ENCODE data around the gene TMCO2.

- TF ChIP-seq GATA2 (IDR thresholded peaks at IDR 0.05; ENCODE audit: low read depth, low read length) (no peak), GATA3 (IDR thresholded peaks at IDR 0.05; ENCODE audit: low read depth, low read length) (no peak)
Observed at GRCh38 chr1:40256401-40257084, 8.8 kb downstream of the TMCO2 start.

All from SH-SY5Y (cell line).